ENCODE measurements around the gene MAP3K2. TPM values are rescaled to one million over a fixed set of nuclear protein-coding genes. Genes with fewer than 3 reads are reported as not detected.

Gene MAP3K2
- total RNA-seq, 1 experiment from 2014 or later = 38.7 TPM

DNA sequence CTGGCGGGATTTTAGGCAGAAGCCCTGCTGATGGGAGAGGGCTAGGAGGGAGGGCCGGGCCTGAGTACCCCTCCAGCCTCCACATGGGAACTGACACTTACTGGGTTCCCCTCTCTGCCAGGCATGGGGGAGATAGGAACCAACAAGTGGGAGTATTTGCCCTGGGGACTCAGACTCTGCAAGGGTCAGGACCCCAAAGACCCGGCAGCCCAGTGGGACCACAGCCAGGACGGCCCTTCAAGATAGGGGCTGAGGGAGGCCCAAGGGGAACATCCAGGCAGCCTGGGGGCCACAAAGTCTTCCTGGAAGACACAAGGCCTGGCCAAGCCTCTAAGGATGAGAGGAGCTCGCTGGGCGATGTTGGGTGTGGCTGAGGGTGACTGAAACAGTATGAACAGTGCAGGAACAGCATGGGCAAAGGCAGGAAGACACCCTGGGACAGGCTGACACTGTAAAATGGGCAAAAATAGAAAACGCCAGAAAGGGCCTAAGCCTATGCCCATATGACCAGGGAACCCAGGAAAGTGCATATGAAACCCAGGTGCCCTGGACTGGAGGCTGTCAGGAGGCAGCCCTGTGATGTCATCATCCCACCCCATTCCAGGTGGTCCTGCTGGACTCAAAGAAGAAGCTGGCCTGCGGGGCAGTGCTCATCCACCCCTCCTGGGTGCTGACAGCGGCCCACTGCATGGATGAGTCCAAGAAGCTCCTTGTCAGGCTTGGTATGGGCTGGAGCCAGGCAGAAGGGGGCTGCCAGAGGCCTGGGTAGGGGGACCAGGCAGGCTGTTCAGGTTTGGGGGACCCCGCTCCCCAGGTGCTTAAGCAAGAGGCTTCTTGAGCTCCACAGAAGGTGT lies 39.0 kb upstream of the MAP3K2 start:
- DNase-seq = no peak
- Histone ChIP-seq H3K36me3 (ENCODE audit: control insufficient read depth, insufficient read depth, low read length) (no peaks in the 10 kb centered on the region), H3K4me3 (ENCODE audit: low read depth, low read length) (no peak overlapping the region), H3K27me3 (replicated peaks; ENCODE audit: control insufficient read depth, insufficient read depth, low read length) (no peaks in the 10 kb centered on the region), H3K4me1 (no peaks in the 10 kb centered on the region), H3K9me3 (no peaks in the 10 kb centered on the region)
- ChIA-PET POLR2A (no interaction called here), CTCF (no interaction called here)
- Mint-ChIP-seq H3K27ac (ENCODE audit: unreplicated experiment) (no peak overlapping the region), H3K9me3 (ENCODE audit: unreplicated experiment) (no peaks in the 10 kb centered on the region), H3K4me1 (ENCODE audit: low read depth, unreplicated experiment) (peaks cover 7% of the 10 kb centered on the region), H3K36me3 (ENCODE audit: insufficient read depth, unreplicated experiment) (no peaks in the 10 kb centered on the region), H3K4me3 (ENCODE audit: unreplicated experiment) (no peak overlapping the region), H3K27me3 (ENCODE audit: insufficient read depth, unreplicated experiment) (no peaks in the 10 kb centered on the region)
- BruUV-seq (replicated peaks) = no TSS peak
- TF ChIP-seq, protein P1, sequence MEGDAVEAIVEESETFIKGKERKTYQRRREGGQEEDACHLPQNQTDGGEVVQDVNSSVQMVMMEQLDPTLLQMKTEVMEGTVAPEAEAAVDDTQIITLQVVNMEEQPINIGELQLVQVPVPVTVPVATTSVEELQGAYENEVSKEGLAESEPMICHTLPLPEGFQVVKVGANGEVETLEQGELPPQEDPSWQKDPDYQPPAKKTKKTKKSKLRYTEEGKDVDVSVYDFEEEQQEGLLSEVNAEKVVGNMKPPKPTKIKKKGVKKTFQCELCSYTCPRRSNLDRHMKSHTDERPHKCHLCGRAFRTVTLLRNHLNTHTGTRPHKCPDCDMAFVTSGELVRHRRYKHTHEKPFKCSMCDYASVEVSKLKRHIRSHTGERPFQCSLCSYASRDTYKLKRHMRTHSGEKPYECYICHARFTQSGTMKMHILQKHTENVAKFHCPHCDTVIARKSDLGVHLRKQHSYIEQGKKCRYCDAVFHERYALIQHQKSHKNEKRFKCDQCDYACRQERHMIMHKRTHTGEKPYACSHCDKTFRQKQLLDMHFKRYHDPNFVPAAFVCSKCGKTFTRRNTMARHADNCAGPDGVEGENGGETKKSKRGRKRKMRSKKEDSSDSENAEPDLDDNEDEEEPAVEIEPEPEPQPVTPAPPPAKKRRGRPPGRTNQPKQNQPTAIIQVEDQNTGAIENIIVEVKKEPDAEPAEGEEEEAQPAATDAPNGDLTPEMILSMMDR (IDR thresholded peaks at IDR 0.05; ENCODE audit: insufficient read depth in 1 of 2, low read depth in 1 of 2, low read length in 1 of 2, severe bottlenecking in 1 of 2, unreplicated experiment in 1 of 2) = no peak
- intact Hi-C loops (cut with micrococcal nuclease; ENCODE audit: unreplicated experiment) = no loop called here

DNA sequence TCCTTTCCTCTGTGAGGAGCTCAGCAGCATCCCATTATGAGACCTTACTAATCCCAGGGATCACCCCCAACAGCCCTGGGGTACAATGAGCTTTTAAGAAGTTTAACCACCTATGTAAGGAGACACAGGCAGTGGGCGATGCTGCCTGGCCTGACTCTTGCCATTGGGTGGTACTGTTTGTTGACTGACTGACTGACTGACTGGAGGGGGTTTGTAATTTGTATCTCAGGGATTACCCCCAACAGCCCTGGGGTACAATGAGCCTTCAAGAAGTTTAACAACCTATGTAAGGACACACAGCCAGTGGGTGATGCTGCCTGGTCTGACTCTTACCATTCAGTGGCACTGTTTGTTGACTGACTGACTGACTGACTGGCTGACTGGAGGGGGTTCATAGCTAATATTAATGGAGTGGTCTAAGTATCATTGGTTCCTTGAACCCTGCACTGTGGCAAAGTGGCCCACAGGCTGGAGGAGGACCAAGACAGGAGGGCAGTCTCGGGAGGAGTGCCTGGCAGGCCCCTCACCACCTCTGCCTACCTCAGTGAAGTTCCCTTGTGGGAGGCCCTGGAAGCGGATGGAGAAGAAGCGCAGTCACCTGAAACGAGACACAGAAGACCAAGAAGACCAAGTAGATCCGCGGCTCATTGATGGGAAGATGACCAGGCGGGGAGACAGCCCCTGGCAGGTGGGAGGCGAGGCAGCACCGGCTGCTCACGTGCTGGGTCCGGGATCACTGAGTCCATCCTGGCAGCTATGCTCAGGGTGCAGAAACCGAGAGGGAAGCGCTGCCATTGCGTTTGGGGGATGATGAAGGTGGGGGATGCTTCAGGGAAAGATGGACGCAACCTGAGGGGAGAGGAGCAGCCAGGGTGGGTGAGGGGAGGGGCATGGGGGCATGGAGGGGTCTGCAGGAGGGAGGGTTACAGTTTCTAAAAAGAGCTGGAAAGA lies 38.0 kb upstream of the MAP3K2 start:
- TF ChIP-seq, protein P1 (IDR thresholded peaks at IDR 0.05; ENCODE audit: insufficient read depth in 1 of 2, low read depth in 1 of 2, low read length in 1 of 2, severe bottlenecking in 1 of 2, unreplicated experiment in 1 of 2) = no peak
- H3K4me3 ChIP-seq (ENCODE audit: low read depth, low read length) = no peak overlapping the region
- no peak for DNase-seq
- no peaks in the 10 kb centered on the region for H3K27me3 ChIP-seq (replicated peaks; ENCODE audit: control insufficient read depth, insufficient read depth, low read length)
- Mint-ChIP-seq H3K4me1 (ENCODE audit: low read depth, unreplicated experiment) (peaks cover 7% of the 10 kb centered on the region), H3K36me3 (ENCODE audit: insufficient read depth, unreplicated experiment) (no peaks in the 10 kb centered on the region), H3K27me3 (ENCODE audit: insufficient read depth, unreplicated experiment) (no peaks in the 10 kb centered on the region), H3K9me3 (ENCODE audit: unreplicated experiment) (no peaks in the 10 kb centered on the region), H3K27ac (ENCODE audit: unreplicated experiment) (no peak overlapping the region), H3K4me3 (ENCODE audit: unreplicated experiment) (no peak overlapping the region)
- intact Hi-C loops (cut with micrococcal nuclease; ENCODE audit: unreplicated experiment) = no loop called here
- no peaks in the 10 kb centered on the region for H3K36me3 ChIP-seq (ENCODE audit: control insufficient read depth, insufficient read depth, low read length)
- POLR2A ChIA-PET = no interaction called here
- no peaks in the 10 kb centered on the region for H3K4me1 ChIP-seq
- CTCF ChIA-PET = no interaction called here
- BruUV-seq (replicated peaks) = no TSS peak
- no peaks in the 10 kb centered on the region for H3K9me3 ChIP-seq

All from Caco-2 (cell line).